Smooth muscle cell (in vitro differentiated cells): Measurements from ENCODE around the gene BAHCC1. TPM values are rescaled to one million over a fixed set of nuclear protein-coding genes. Genes with fewer than 3 reads are reported as not detected.
A peak's percentile ranks its signal among the peaks of the same experiment; 100 is the strongest.

Source experiments
- DNase-seq: peaks from one replicate; lab custom pipeline; 2025; ENCODE audit not compliant: unreplicated experiment; lab: John Stamatoyannopoulos, UW
- H2AFZ ChIP-seq: fragments of 200-600 bp; sonication (generic); 2 replicates; pipeline ENCODE4 v1.6.0; 2016; ENCODE audit warnings: antibody characterized with exemption, low read depth, mild to moderate bottlenecking
- H3F3A ChIP-seq: fragments of 200-600 bp; sonication (generic); 2 replicates; pipeline ENCODE4 v1.6.0; 2017; ENCODE audit warnings: antibody characterized with exemption, low read depth
- H3K27ac ChIP-seq: fragments of 200-600 bp; sonication (generic); 2 replicates; pipeline ENCODE4 v1.5.1; 2016; ENCODE audit warnings: low read depth, mild to moderate bottlenecking
- H3K27me3 ChIP-seq: fragments of 200-600 bp; sonication (generic); 2 replicates; pipeline ENCODE4 v1.6.1; 2016; ENCODE audit warnings: low read depth, mild to moderate bottlenecking
- H3K36me3 ChIP-seq: fragments of 200-600 bp; sonication (generic); 2 replicates; pipeline ENCODE4 v1.5.1; 2016; ENCODE audit warnings: low read depth
- H3K4me1 ChIP-seq: fragments of 200-600 bp; sonication (generic); 2 replicates; pipeline ENCODE4 v1.5.1; 2016; ENCODE audit warnings: low read depth
- H3K4me2 ChIP-seq: fragments of 200-600 bp; sonication (generic); 2 replicates; pipeline ENCODE4 v1.6.0; 2016; ENCODE audit warnings: mild to moderate bottlenecking
- H3K4me3 ChIP-seq: fragments of 200-600 bp; sonication (generic); 2 replicates; pipeline ENCODE4 v1.5.1; 2016; ENCODE audit warnings: mild to moderate bottlenecking
- H3K79me2 ChIP-seq: fragments of 200-600 bp; sonication (generic); 2 replicates; pipeline ENCODE4 v1.6.0; 2016; ENCODE audit warnings: low read depth, mild to moderate bottlenecking
- H3K9ac ChIP-seq: fragments of 200-600 bp; sonication (generic); 2 replicates; pipeline ENCODE4 v1.6.0; 2016; ENCODE audit warnings: low read depth
- H3K9me3 ChIP-seq: fragments of 200-600 bp; sonication (generic); replicated peaks from 2 replicates; pipeline ENCODE4 v1.5.1; 2016; ENCODE audit warnings: low read depth
- H4K20me1 ChIP-seq: fragments of 200-600 bp; sonication (generic); 2 replicates; pipeline ENCODE4 v1.6.0; 2016; ENCODE audit warnings: low read depth
- CTCF ChIP-seq: fragments of 200-600 bp; sonication (generic); IDR thresholded peaks from 2 replicates; pipeline ENCODE4 v1.5.1; 2017; ENCODE audit warnings: borderline replicate concordance, mild to moderate bottlenecking, antibody characterized with exemption; ENCODE audit not compliant: insufficient read depth, poor library complexity, severe bottlenecking
- WGBS: methylation state at CpG from one replicate; pipeline ENCODE4 v1.1.7; 2016; ENCODE audit warnings: low lambda C conversion rate; 5-methylcytosine and 5-hydroxymethylcytosine counted together
- polyA plus RNA-seq: library from polyadenylated mRNA; unstranded; fragments of >200 nt; fragmentation: Nextera tagmentation; extraction: Ambion mirVana; gene quantifications from 2 replicates; pipeline ENCODE4 v1.2.1, GENCODE V29; 2016
- total RNA-seq: library from RNA; depleted of rRNA; stranded (reverse); fragments of >200 nt; gene quantifications from 2 replicates; pipeline ENCODE4 v1.2.3, GENCODE V29; 2014

BAHCC1 gene
- total and polyA plus RNA-seq, 2 experiments from 2014 or later = 3.2 to 4.6 TPM

DNA sequence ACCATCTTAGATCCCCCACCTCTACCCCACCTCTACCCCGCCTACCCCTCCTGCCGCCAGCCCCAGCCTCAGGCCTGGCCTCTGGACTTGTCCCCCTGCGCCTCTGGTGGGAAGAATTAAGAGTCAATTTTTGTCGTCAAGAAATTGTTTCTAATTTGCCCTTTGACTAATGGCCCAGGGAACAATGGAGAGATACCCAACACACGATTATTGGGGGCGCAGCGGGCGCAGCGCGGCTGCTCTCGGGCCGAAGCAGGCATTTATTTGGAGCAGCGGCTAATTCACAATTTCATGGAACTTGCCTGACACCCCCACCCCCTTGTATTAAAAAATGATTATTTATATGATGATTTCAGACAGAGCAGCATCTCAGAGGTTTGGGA, 4.4 kb upstream of the BAHCC1 start:
- H3K9me3 ChIP-seq = no peaks in the 10 kb centered on the region
- H3K4me1 ChIP-seq = peaks cover 57% of the 10 kb centered on the region
- no peak for DNase-seq
- no peak overlapping the region for H2AFZ ChIP-seq
- peaks cover 8% of the 10 kb centered on the region for H4K20me1 ChIP-seq
- peaks cover 56% of the 10 kb centered on the region for H3K79me2 ChIP-seq
- peak overlapping the region; percentile 99 for H3K4me2 ChIP-seq
- peaks cover 26% of the 10 kb centered on the region for H3F3A ChIP-seq
- H3K27ac ChIP-seq = peak overlapping the region; percentile 94
- no peaks in the 10 kb centered on the region for H3K36me3 ChIP-seq
- WGBS = 83% methylated on average over 13 of the region's 13 CpGs
- H3K27me3 ChIP-seq = no peaks in the 10 kb centered on the region
- peak overlapping the region; percentile 29 for H3K9ac ChIP-seq
- TF ChIP-seq CTCF = no peak
- H3K4me3 ChIP-seq = no peak overlapping the region

- DNase-seq = no peak
- Histone ChIP-seq H3K9me3 (no peaks in the 10 kb centered on the region), H3K79me2 (peaks cover 61% of the 10 kb centered on the region), H2AFZ (no peak overlapping the region), H3K9ac (no peak overlapping the region), H3K4me1 (peaks cover 56% of the 10 kb centered on the region), H3K27ac (peak overlapping the region; percentile 76), H3F3A (peaks cover 24% of the 10 kb centered on the region), H3K36me3 (no peaks in the 10 kb centered on the region), H3K27me3 (no peaks in the 10 kb centered on the region), H3K4me3 (peak overlapping the region; percentile 88), H4K20me1 (peaks cover 8% of the 10 kb centered on the region), H3K4me2 (peak overlapping the region; percentile 99)
- WGBS = 76% methylated on average over 10 of the region's 10 CpGs
- TF ChIP-seq CTCF = no peak
These were observed 3.8 kb upstream of the BAHCC1 start for GRCh38 chr17:81391293-81391935.

GRCh38 chr17:81391936-81392908, 3.0 kb upstream of the BAHCC1 start:
- Histone ChIP-seq H4K20me1 (peaks cover 8% of the 10 kb centered on the region), H3K36me3 (no peaks in the 10 kb centered on the region), H3K27ac (peak overlapping the region; percentile 76), H3F3A (peaks cover 24% of the 10 kb centered on the region), H3K4me2 (peak overlapping the region; percentile 98), H3K4me3 (peak overlapping the region; percentile 88), H3K4me1 (peaks cover 54% of the 10 kb centered on the region), H3K27me3 (no peaks in the 10 kb centered on the region), H3K79me2 (peaks cover 69% of the 10 kb centered on the region), H3K9ac (peak overlapping the region; percentile 84), H2AFZ (no peak overlapping the region), H3K9me3 (no peaks in the 10 kb centered on the region)
- WGBS = 24% methylated on average over 32 of the region's 34 CpGs
- no peak for DNase-seq
- TF ChIP-seq CTCF = no peak
